ENCODE data around the gene TSPAN16.

Gene TSPAN16

DNA sequence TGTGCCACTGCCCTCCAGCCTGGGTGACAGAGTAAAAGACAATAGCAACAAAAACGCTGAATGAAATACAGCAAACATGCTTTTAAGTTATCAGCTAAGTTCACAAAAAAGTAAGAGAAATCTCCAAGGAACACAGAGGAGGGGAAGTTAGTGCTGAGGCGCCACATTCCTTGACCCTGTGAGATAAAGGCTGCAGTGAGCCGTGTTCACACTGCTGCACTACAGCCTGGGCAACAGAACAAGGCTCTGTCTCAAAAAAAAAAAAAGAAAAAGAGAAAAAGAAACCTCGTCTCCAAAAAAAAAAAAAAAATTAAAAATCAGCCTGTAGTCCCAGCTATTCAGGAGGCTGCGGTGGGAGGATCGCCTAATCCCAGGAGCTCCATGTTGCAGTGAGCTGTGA lies 17.3 kb upstream of the TSPAN16 start:
- no peak overlapping the region for H2AFZ ChIP-seq (ENCODE audit: insufficient read depth, low read length, poor library complexity)
- no peak overlapping the region for H4K91ac ChIP-seq (ENCODE audit: low read depth, low read length)
- H4K12ac ChIP-seq (ENCODE audit: low read depth, low read length): no peak overlapping the region
- H3K14ac ChIP-seq (ENCODE audit: low read length): no peak overlapping the region
- H4K8ac ChIP-seq (ENCODE audit: low read depth, low read length): no peak overlapping the region
- H2BK5ac ChIP-seq (ENCODE audit: low read depth, low read length, poor library complexity): no peak overlapping the region
- H3K4me3 ChIP-seq (ENCODE audit: low read depth, low read length): no peak overlapping the region
- H3K18ac ChIP-seq (ENCODE audit: low read length): no peak overlapping the region
- H3K27me3 ChIP-seq (ENCODE audit: insufficient read depth, low read length): no peaks in the 10 kb centered on the region
- H3K4me2 ChIP-seq (ENCODE audit: low read length): no peak overlapping the region
- WGBS (ENCODE audit: extremely low coverage, insufficient coverage, insufficient read length): no CpG with 5 or more reads among the region's 6 CpGs
- no peak overlapping the region for H3K4ac ChIP-seq (ENCODE audit: low read depth, low read length)
- no peak overlapping the region for H2BK120ac ChIP-seq (ENCODE audit: insufficient read depth, low read length, poor library complexity)
- H3K23ac ChIP-seq (ENCODE audit: low read length): no peak overlapping the region
- H3K9me3 ChIP-seq (ENCODE audit: insufficient read depth, low read depth, low read length): no peaks in the 10 kb centered on the region
- H2AK5ac ChIP-seq (ENCODE audit: low read length): no peak overlapping the region
- H2BK12ac ChIP-seq (ENCODE audit: low read length): no peak overlapping the region
- H3K4me1 ChIP-seq (ENCODE audit: control insufficient read depth in 1 of 2, insufficient read depth in 2 of 2, low read length in 2 of 2): no peaks in the 10 kb centered on the region
- no peak overlapping the region for H3K9ac ChIP-seq (ENCODE audit: low read length)
- no peak overlapping the region for H3K27ac ChIP-seq (ENCODE audit: low read depth, low read length)
- DNase-seq: no peak
- H3K36me3 ChIP-seq (ENCODE audit: control insufficient read depth in 1 of 2, insufficient read depth in 2 of 2, low read length in 2 of 2): no peaks in the 10 kb centered on the region
- H3K79me1 ChIP-seq (ENCODE audit: low read length): no peaks in the 10 kb centered on the region
- no peaks in the 10 kb centered on the region for H3K79me2 ChIP-seq (ENCODE audit: control insufficient read depth, insufficient read depth, low read length, poor library complexity)

GRCh38 chr19:11279505-11280236 lies 16.3 kb upstream of the TSPAN16 start:
- no peak overlapping the region for H4K91ac ChIP-seq (ENCODE audit: low read depth, low read length)
- H3K79me2 ChIP-seq (ENCODE audit: control insufficient read depth, insufficient read depth, low read length, poor library complexity): no peaks in the 10 kb centered on the region
- no peaks in the 10 kb centered on the region for H3K27me3 ChIP-seq (ENCODE audit: insufficient read depth, low read length)
- no peak overlapping the region for H3K27ac ChIP-seq (ENCODE audit: low read depth, low read length)
- no peaks in the 10 kb centered on the region for H3K79me1 ChIP-seq (ENCODE audit: low read length)
- no peak overlapping the region for H3K23ac ChIP-seq (ENCODE audit: low read length)
- no peak overlapping the region for H3K18ac ChIP-seq (ENCODE audit: low read length)
- H3K9ac ChIP-seq (ENCODE audit: low read length): no peak overlapping the region
- H3K36me3 ChIP-seq (ENCODE audit: control insufficient read depth in 1 of 2, insufficient read depth in 2 of 2, low read length in 2 of 2): no peaks in the 10 kb centered on the region
- H2AFZ ChIP-seq (ENCODE audit: insufficient read depth, low read length, poor library complexity): no peak overlapping the region
- no peak overlapping the region for H3K4me3 ChIP-seq (ENCODE audit: low read depth, low read length)
- WGBS (ENCODE audit: extremely low coverage, insufficient coverage, insufficient read length): no CpG with 5 or more reads among the region's 5 CpGs
- no peak overlapping the region for H2AK5ac ChIP-seq (ENCODE audit: low read length)
- H3K4me1 ChIP-seq (ENCODE audit: control insufficient read depth in 1 of 2, insufficient read depth in 2 of 2, low read length in 2 of 2): no peaks in the 10 kb centered on the region
- H3K9me3 ChIP-seq (ENCODE audit: insufficient read depth, low read depth, low read length): no peaks in the 10 kb centered on the region
- no peak overlapping the region for H4K12ac ChIP-seq (ENCODE audit: low read depth, low read length)
- H2BK120ac ChIP-seq (ENCODE audit: insufficient read depth, low read length, poor library complexity): no peak overlapping the region
- no peak overlapping the region for H2BK5ac ChIP-seq (ENCODE audit: low read depth, low read length, poor library complexity)
- H3K14ac ChIP-seq (ENCODE audit: low read length): no peak overlapping the region
- no peak for DNase-seq
- H3K4ac ChIP-seq (ENCODE audit: low read depth, low read length): no peak overlapping the region
- H3K4me2 ChIP-seq (ENCODE audit: low read length): no peak overlapping the region
- H2BK12ac ChIP-seq (ENCODE audit: low read length): no peak overlapping the region
- H4K8ac ChIP-seq (ENCODE audit: low read depth, low read length): no peak overlapping the region

- H3K9ac ChIP-seq (ENCODE audit: low read length): no peak overlapping the region
These were observed 14.5 kb upstream of the TSPAN16 start for GRCh38 chr19:11281356-11282049.

GRCh38 chr19:11284515-11284914 lies 11.4 kb upstream of the TSPAN16 start:
- H3K23ac ChIP-seq (ENCODE audit: low read length): no peak overlapping the region
- H2AK5ac ChIP-seq (ENCODE audit: low read length): no peak overlapping the region
- H3K14ac ChIP-seq (ENCODE audit: low read length): no peak overlapping the region
- no peaks in the 10 kb centered on the region for H3K4me1 ChIP-seq (ENCODE audit: control insufficient read depth in 1 of 2, insufficient read depth in 2 of 2, low read length in 2 of 2)
- no peaks in the 10 kb centered on the region for H3K79me1 ChIP-seq (ENCODE audit: low read length)
- H2AFZ ChIP-seq (ENCODE audit: insufficient read depth, low read length, poor library complexity): no peak overlapping the region
- no peak overlapping the region for H4K12ac ChIP-seq (ENCODE audit: low read depth, low read length)
- no peak overlapping the region for H3K18ac ChIP-seq (ENCODE audit: low read length)
- H3K9me3 ChIP-seq (ENCODE audit: insufficient read depth, low read depth, low read length): no peaks in the 10 kb centered on the region
- no peak overlapping the region for H3K9ac ChIP-seq (ENCODE audit: low read length)
- no peak overlapping the region for H2BK5ac ChIP-seq (ENCODE audit: low read depth, low read length, poor library complexity)
- no peak overlapping the region for H4K8ac ChIP-seq (ENCODE audit: low read depth, low read length)
- no peaks in the 10 kb centered on the region for H3K79me2 ChIP-seq (ENCODE audit: control insufficient read depth, insufficient read depth, low read length, poor library complexity)
- H3K36me3 ChIP-seq (ENCODE audit: control insufficient read depth in 1 of 2, insufficient read depth in 2 of 2, low read length in 2 of 2): no peaks in the 10 kb centered on the region
- DNase-seq: no peak
- H3K4me3 ChIP-seq (ENCODE audit: low read depth, low read length): no peak overlapping the region
- H3K4ac ChIP-seq (ENCODE audit: low read depth, low read length): no peak overlapping the region
- no peak overlapping the region for H3K27ac ChIP-seq (ENCODE audit: low read depth, low read length)
- H4K91ac ChIP-seq (ENCODE audit: low read depth, low read length): no peak overlapping the region
- no CpG with 5 or more reads among the region's 6 CpGs for WGBS (ENCODE audit: extremely low coverage, insufficient coverage, insufficient read length)
- H2BK120ac ChIP-seq (ENCODE audit: insufficient read depth, low read length, poor library complexity): no peak overlapping the region
- no peaks in the 10 kb centered on the region for H3K27me3 ChIP-seq (ENCODE audit: insufficient read depth, low read length)
- H3K4me2 ChIP-seq (ENCODE audit: low read length): no peak overlapping the region
- no peak overlapping the region for H2BK12ac ChIP-seq (ENCODE audit: low read length)

More at GRCh38 chr19:11281356-11282049, 14.5 kb upstream of the TSPAN16 start:
- Histone ChIP-seq H3K9me3 (ENCODE audit: insufficient read depth, low read depth, low read length) (no peaks in the 10 kb centered on the region), H3K4me1 (ENCODE audit: control insufficient read depth in 1 of 2, insufficient read depth in 2 of 2, low read length in 2 of 2) (no peaks in the 10 kb centered on the region), H3K79me2 (ENCODE audit: control insufficient read depth, insufficient read depth, low read length, poor library complexity) (no peaks in the 10 kb centered on the region), H4K8ac (ENCODE audit: low read depth, low read length) (no peak overlapping the region), H2AFZ (ENCODE audit: insufficient read depth, low read length, poor library complexity) (no peak overlapping the region), H3K79me1 (ENCODE audit: low read length) (no peaks in the 10 kb centered on the region), H2AK5ac (ENCODE audit: low read length) (no peak overlapping the region), H3K14ac (ENCODE audit: low read length) (no peak overlapping the region), H3K18ac (ENCODE audit: low read length) (no peak overlapping the region), H3K23ac (ENCODE audit: low read length) (no peak overlapping the region), H3K27ac (ENCODE audit: low read depth, low read length) (no peak overlapping the region), H3K36me3 (ENCODE audit: control insufficient read depth in 1 of 2, insufficient read depth in 2 of 2, low read length in 2 of 2) (no peaks in the 10 kb centered on the region), H2BK5ac (ENCODE audit: low read depth, low read length, poor library complexity) (no peak overlapping the region), H4K91ac (ENCODE audit: low read depth, low read length) (no peak overlapping the region), H2BK12ac (ENCODE audit: low read length) (no peak overlapping the region), H3K4ac (ENCODE audit: low read depth, low read length) (no peak overlapping the region), H3K4me2 (ENCODE audit: low read length) (no peak overlapping the region), H3K4me3 (ENCODE audit: low read depth, low read length) (no peak overlapping the region), H4K12ac (ENCODE audit: low read depth, low read length) (no peak overlapping the region), H2BK120ac (ENCODE audit: insufficient read depth, low read length, poor library complexity) (no peak overlapping the region), H3K27me3 (ENCODE audit: insufficient read depth, low read length) (no peaks in the 10 kb centered on the region)
- no peak for DNase-seq
- no CpG with 5 or more reads among the region's 11 CpGs for WGBS (ENCODE audit: extremely low coverage, insufficient coverage, insufficient read length)
